Pancreas (tissue), 10 donors: ENCODE measurements around the gene SBF1. TPM values are rescaled to one million over a fixed set of nuclear protein-coding genes. Genes with fewer than 3 reads are reported as not detected.
A peak's percentile ranks its signal among the peaks of the same experiment; 100 is the strongest.

Source experiments
- ATAC-seq, 4 donors: fragments of 200-7000 bp; cut with Tn5 transposase; one replicate each; pipeline versions ENCODE4 v1.8.0 to v1.9.1; 2020; ENCODE audit warnings: mild to moderate bottlenecking in 4 of 4, moderate library complexity in 4 of 4
- DNase-seq, 6 donors: peaks; one replicate each; pipeline ENCODE4 v3.0.0-alpha.2; 2020
- FAIRE-seq: peaks from 2 replicates; lab custom pipeline; 2012; peaks lifted over from hg19 to GRCh38; lab: Jason Lieb, UNC
- H3K27ac ChIP-seq, 4 donors: fragments of 200-600 bp; sonication (generic); 1 replicate in 3 of 4; 2 replicates in 1 of 4; pipeline versions ENCODE4 v1.5.0 to v1.8.0; 2020
- H3K27me3 ChIP-seq, 4 donors: fragments of 200-600 bp; one replicate each; pipeline ENCODE4 v1.8.0; 2021
- H3K36me3 ChIP-seq, 3 donors: fragments of 200-600 bp; sonication (generic) in 1 of 3; one replicate each; pipeline versions ENCODE4 v1.5.0 to v1.8.0; 2020 to 2021
- H3K4me1 ChIP-seq, 3 donors: fragments of 200-600 bp; one replicate each; pipeline ENCODE4 v1.8.0; 2021
- H3K4me3 ChIP-seq, 4 donors: fragments of 200-600 bp; sonication (generic) in 2 of 4; one replicate each; pipeline versions ENCODE4 v1.5.0 to v1.8.0; 2020 to 2021
- H3K9me3 ChIP-seq, 4 donors: fragments of 200-600 bp; one replicate each; pipeline ENCODE4 v1.8.0; 2021
- CTCF ChIP-seq, 4 donors: fragments of 200-600 bp; sonication (generic) in 3 of 4; IDR thresholded peaks; one replicate each; pipeline versions ENCODE4 v1.5.0 to v1.8.0; 2021; ENCODE audit warnings: antibody characterized with exemption in 4 of 4
- WGBS, 2 donors: extraction: QIAGEN DNeasy Blood & Tissue Kit; methylation state at CpG; one replicate each; pipeline ENCODE4 v1.1.7; 2013; 5-methylcytosine and 5-hydroxymethylcytosine counted together
- intact Hi-C, 3 donors: fragments of 100-400 bp; cut with DNase I; formaldehyde crosslinking; loops; one replicate each; pipeline versions ENCODE4 v1.11.1 to v1.14.2; 2022
- polyA plus RNA-seq, 2 donors: library from polyadenylated mRNA; stranded (reverse); fragments of 200-250 nt; gene quantifications; one replicate each; pipeline ENCODE4 v1.2.3, GENCODE V29; 2013
- total RNA-seq, 6 donors: library from RNA; stranded (reverse); fragmentation: NEBNext Ultra II Directional in 4 of 6; extraction: Animal tissue kit (Norgen Biotek cat#: 25700) in 4 of 6; gene quantifications; one replicate each; pipeline versions ENCODE4 v1.2.1 to v1.2.4, GENCODE V29; 2021 to 2023
- donor health status: healthy with polysubstance abuse.
- donor health status: DM: no; HTN: no; CAD: no; lungs with moderate emphysema.
- donor health status: DM: no; HTN: no; CAD: no.
- donor health status: control.
- donor health status: control.
- donor health status: Bipolar disorder and iron deficiency.
- donor health status: DM: yes; HTN: yes; CAD: no.
- donor health status: DM: no; HTN: no; CAD: no.
- donor health status: DM: no; HTN: no; CAD: no.
- donor health status: DM: yes; HTN: yes; CAD: no.

Gene SBF1
- total and polyA plus RNA-seq, 8 donors: 36.8 to 76.5 (median 56.1) TPM

GRCh38 chr22:50502628-50503474 is 28.0 kb upstream of the SBF1 start:
- H3K27ac ChIP-seq: no peak overlapping the region
- no peak overlapping the region for H3K4me3 ChIP-seq
- DNase-seq (peak in 1 of 6 donors; percentile 80), FAIRE-seq (no peak), ATAC-seq (no peak)
- no peak for TF ChIP-seq CTCF (IDR thresholded peaks at IDR 0.05)
- H3K27me3 ChIP-seq: no peaks in the 10 kb centered on the region
- H3K36me3 ChIP-seq: peaks cover 0 to 15% (median 0%) of the 10 kb centered on the region in 3 donors
- 82 to 86% methylated on average over 22 to 24 of the region's 24 CpGs for WGBS, 2 donors
- no peaks in the 10 kb centered on the region for H3K9me3 ChIP-seq
- peaks cover 0 to 10% (median 0%) of the 10 kb centered on the region in 3 donors for H3K4me1 ChIP-seq
- intact Hi-C loops: loop anchor here in 1 of 3 donors (10.0 kb wide), 1 partner anchor 258 kb away; the partner anchor contains the start of gene TUBGCP6

GRCh38 chr22:50502096-50502495 is 27.3 kb upstream of the SBF1 start:
- Histone ChIP-seq H3K36me3 (peaks cover 0 to 15% (median 0%) of the 10 kb centered on the region in 3 donors), H3K9me3 (no peaks in the 10 kb centered on the region), H3K27me3 (no peaks in the 10 kb centered on the region), H3K27ac (no peak overlapping the region), H3K4me3 (no peak overlapping the region), H3K4me1 (peaks cover 0 to 10% (median 0%) of the 10 kb centered on the region in 3 donors)
- WGBS, 2 donors: 87 to 92% methylated on average over 6 of the region's 6 CpGs
- intact Hi-C loops: loop anchor here in 1 of 3 donors (10.0 kb wide), 1 partner anchor 257 kb away; the partner anchor contains the start of gene TUBGCP6
- ATAC-seq (no peak), DNase-seq (peak in 1 of 6 donors; percentile 55), FAIRE-seq (no peak)
- TF ChIP-seq CTCF (IDR thresholded peaks at IDR 0.05): no peak

GRCh38 chr22:50500452-50500851 is 25.6 kb upstream of the SBF1 start:
- peaks cover 0 to 15% (median 0%) of the 10 kb centered on the region in 3 donors for H3K36me3 ChIP-seq
- no peak overlapping the region for H3K27ac ChIP-seq
- FAIRE-seq (no peak), ATAC-seq (no peak), DNase-seq (no peak)
- intact Hi-C loops: loop anchor here in 1 of 3 donors (10.0 kb wide), 1 partner anchor 256 kb away; the partner anchor contains the start of gene TUBGCP6
- no peaks in the 10 kb centered on the region for H3K27me3 ChIP-seq
- no peak overlapping the region for H3K4me3 ChIP-seq
- H3K4me1 ChIP-seq: peaks cover 0 to 6% (median 0%) of the 10 kb centered on the region in 3 donors
- 83 to 88% methylated on average over 12 of the region's 12 CpGs for WGBS, 2 donors
- TF ChIP-seq CTCF (IDR thresholded peaks at IDR 0.05): no peak
- H3K9me3 ChIP-seq: no peaks in the 10 kb centered on the region

GRCh38 chr22:50498322-50498890 is 23.6 kb upstream of the SBF1 start:
- TF ChIP-seq CTCF (IDR thresholded peaks at IDR 0.05): peak; percentile 31 to 53 (median 44)
- 2 to 9% methylated on average over 13 of the region's 13 CpGs for WGBS, 2 donors
- H3K9me3 ChIP-seq: no peaks in the 10 kb centered on the region
- FAIRE-seq (no peak), DNase-seq (peak; percentile 69 to 84 (median 78)), ATAC-seq (peak; percentile 87 to 97 (median 94))
- peaks cover 0 to 6% (median 0%) of the 10 kb centered on the region in 3 donors for H3K4me1 ChIP-seq
- no peaks in the 10 kb centered on the region for H3K27me3 ChIP-seq
- no peak overlapping the region for H3K27ac ChIP-seq
- peaks cover 0 to 10% (median 0%) of the 10 kb centered on the region in 3 donors for H3K36me3 ChIP-seq
- no peak overlapping the region for H3K4me3 ChIP-seq
- intact Hi-C loops: no loop called here
